Upper lobe of left lung (tissue), 4 donors: ENCODE measurements around the gene TFAP2B.

ENCODE experiments used
- CTCF ChIP-seq, 6 experiments: fragments of 450-650 bp in 4 of 6; fragments of 200-600 bp in 2 of 6; sonication (generic) in 2 of 6; IDR thresholded peaks; one replicate each; pipeline ENCODE4 v1.5.1; 2016 to 2019; ENCODE audit warnings: antibody characterized with exemption in 6 of 6
- EP300 ChIP-seq, 4 donors: sonication (generic); formaldehyde crosslinking; IDR thresholded peaks; one replicate each; pipeline ENCODE4 v1.5.1; 2017; ENCODE audit warnings: antibody characterized with exemption in 4 of 4, control low read depth in 2 of 4
- POLR2A ChIP-seq, 4 donors: fragments of 450-650 bp; IDR thresholded peaks; one replicate each; pipeline ENCODE4 v1.5.1; 2016 to 2017; ENCODE audit warnings: antibody characterized with exemption in 4 of 4, mild to moderate bottlenecking in 2 of 4
- POLR2AphosphoS5 ChIP-seq, 2 donors: sonication (generic); formaldehyde crosslinking; IDR thresholded peaks; one replicate each; pipeline ENCODE4 v1.5.1; 2017; ENCODE audit warnings: antibody characterized with exemption in 2 of 2

- TF ChIP-seq EP300 (IDR thresholded peaks at IDR 0.05) (no peak), CTCF (IDR thresholded peaks at IDR 0.05) (no peak), POLR2AphosphoS5 (IDR thresholded peaks at IDR 0.05) (no peak), POLR2A (IDR thresholded peaks at IDR 0.05) (no peak)
These were observed 25.9 kb upstream of the TFAP2B start for GRCh38 chr6:50792771-50793170.
